Activated CD4-positive, alpha-beta T cell treated with anti-CD3 and anti-CD28 coated beads for 24 hours (primary cell): ENCODE results near the gene CETP.
A peak's percentile ranks its signal among the peaks of the same experiment; 100 is the strongest.
"Not testable (repeated sequence)": the region's sequence is repeated elsewhere in the genome, so short reads cannot be mapped to it uniquely, and the experiment has no call there.

ENCODE experiments used
- DNase-seq, 2 donors: peaks; one replicate each; pipeline ENCODE4 v3.0.0-alpha.2; 2020; ENCODE audit warnings: low read depth in 2 of 2

The CETP gene

DNA sequence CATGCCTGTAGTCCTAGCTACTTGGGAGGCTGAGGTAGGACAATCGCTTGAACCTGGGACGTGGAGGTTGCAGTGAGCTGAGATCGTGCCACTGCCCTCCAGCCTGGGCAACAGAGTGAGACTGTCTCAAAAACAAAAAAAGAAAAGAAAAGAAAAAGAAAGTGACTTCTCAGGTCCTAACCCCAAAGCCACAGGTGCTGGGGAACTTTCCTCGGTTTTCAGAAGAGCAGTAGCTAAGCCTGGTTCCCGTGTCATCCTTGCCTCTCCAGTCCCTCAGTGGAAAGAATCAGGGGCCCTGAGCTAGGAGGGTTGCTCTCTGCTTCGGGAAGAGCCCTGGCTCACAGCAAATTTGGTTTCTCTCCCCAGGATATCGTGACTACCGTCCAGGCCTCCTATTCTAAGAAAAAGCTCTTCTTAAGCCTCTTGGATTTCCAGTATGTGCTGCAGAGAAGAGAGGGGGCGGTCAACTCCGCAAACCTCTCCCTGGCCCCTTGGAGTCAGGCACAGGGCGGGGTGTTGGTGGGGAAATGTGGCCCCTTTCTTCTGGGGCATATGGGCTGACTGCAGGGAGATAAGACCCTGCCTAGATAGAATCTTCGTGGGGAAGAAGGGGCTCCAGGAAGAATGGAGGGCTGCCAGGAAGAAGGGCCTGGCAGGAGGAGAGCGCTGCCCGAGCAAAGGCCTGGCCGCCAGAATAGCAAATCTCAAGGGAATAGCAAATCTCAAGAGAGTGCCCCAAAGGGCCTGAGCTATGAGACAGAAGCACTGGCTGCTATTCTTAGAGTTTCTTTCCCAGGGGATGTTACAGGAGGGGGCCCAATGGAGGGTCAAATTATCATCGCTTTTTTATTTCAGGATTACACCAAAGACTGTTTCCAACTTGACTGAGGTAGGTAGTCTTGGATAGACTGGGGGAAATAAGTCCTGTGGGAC lies 19.3 kb downstream of the CETP start:
- no peak for DNase-seq

DNA sequence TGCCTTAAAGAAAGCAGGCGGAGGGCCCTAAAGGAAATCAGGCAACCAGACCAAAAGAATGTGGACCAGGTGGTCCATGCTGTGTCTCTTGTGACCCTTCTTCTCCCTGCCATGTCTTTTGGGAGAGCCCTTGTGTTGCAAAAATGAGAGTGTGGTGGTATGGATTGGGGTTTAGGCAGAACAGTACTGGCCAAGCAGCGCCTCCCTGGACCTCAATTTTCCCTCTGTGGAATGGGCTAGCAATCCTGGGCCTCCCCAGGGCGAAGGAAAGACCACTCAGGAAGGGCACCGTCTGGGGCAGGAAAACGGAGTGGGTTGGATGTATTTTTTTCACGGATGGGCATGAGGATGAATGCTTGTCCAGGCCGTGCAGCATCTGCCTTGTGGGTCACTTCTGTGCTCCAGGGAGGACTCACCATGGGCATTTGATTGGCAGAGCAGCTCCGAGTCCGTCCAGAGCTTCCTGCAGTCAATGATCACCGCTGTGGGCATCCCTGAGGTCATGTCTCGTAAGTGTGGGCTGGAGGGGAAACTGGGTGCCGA lies 20.1 kb downstream of the CETP start:
- DNase-seq: no peak

DNA sequence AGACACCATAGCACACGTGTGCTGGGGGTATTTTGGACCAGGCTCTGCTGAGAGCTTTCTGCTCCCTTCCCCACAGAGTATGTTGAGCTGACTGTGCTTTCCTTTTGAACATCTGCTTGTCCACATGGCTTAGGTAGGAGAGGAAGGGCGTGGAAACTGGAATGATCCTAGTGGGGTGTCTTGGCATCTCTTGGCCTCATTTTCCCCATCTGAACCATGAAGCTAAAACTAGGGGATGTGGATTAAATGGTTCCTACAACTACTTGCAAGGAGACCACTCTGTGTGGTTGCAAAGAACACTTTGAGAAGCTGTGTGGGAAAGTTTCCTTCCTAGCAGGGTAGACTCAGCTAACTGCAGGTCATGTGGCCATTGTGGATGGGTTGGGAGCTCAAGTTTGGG lies 20.9 kb downstream of the CETP start:
- DNase-seq: no peak

DNA sequence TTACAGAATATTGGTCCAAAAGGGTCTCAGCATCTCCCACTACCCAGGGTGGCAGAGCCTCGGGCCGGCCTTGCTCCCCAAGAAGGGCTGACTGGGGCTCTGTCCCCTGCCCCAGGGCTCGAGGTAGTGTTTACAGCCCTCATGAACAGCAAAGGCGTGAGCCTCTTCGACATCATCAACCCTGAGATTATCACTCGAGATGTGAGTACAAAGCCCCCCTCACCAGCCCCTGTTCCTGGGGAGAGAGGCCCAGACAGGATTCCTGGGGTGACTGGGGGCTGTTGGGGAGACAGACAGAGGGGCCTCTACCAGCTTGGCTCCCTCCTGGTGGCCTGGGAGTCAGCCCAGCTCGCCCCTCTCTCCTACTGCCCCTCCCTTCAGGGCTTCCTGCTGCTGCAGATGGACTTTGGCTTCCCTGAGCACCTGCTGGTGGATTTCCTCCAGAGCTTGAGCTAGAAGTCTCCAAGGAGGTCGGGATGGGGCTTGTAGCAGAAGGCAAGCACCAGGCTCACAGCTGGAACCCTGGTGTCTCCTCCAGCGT lies 21.5 kb downstream of the CETP start:
- DNase-seq: no peak

DNA sequence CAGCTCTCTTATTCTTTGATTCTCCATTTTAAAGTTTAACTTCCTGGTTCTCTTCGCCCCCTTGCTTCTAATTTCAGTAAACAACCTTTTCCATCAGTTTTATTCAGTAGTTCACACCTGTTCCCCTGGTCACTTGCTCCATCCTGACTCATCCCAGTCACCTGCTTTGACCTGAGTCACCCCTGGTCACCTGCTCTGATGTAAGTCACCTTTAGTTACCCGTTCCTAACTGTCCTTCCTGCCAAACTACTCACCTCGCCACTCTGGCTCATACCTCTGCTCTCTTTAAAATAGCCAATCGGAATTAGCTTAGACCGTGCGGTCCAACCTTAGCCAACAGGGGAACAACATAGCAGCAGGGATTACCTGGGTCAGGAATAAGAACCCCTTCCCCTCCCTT lies 22.9 kb downstream of the CETP start:
- DNase-seq: no peak

DNA sequence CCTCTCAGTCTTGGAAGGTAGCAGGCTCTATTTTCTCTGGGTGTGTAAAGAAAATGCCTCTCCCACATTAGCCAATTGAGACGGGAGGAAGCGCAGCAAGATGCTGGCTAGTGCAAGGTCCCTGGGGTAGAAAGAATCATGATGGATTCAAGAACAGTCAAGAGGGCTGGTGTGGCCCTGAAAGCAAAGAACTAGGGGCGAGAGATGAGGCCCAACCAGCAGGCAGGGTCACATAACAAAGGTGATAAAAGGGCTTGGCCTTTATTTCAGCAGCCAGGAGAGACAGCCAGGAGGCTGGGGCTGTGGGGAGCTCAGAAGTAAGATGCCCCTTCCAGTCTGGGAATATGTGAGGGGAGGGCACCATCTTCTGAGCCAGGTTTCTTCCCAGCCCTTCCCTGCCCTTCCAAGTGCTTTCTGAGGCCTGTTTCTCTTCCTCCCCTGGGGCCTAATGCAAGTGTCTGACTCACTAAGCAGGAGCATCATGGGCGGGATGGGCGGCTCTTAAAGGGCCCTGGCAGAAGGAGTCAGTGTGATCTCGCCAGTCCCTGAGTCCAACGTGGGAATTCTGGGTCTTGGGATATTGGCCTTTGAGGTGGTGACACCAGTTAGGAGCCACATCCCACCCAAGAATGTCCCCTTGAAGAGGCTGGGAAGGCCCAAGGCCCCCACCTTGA lies 23.7 kb downstream of the CETP start:
- DNase-seq: no peak

DNA sequence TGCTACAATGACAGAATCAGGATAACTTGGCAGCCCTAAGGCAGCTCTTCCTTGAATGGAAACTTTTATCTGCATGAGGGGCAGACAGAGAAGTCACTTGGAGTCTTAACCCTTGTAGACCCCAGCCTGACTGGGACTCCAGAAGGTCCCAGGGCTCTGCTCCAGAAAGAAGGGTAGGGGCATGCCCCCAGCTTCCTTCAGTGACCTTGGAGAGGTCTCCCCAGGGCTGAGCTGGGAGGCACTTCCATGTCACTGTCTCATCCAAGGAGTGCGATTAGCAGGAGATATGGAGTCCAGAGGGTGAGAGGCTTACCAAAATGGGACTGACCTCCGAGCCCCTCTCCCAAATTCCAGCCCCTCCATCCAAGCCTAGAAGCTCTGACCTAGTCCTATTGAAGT lies 24.2 kb downstream of the CETP start:
- DNase-seq: no peak

DNA sequence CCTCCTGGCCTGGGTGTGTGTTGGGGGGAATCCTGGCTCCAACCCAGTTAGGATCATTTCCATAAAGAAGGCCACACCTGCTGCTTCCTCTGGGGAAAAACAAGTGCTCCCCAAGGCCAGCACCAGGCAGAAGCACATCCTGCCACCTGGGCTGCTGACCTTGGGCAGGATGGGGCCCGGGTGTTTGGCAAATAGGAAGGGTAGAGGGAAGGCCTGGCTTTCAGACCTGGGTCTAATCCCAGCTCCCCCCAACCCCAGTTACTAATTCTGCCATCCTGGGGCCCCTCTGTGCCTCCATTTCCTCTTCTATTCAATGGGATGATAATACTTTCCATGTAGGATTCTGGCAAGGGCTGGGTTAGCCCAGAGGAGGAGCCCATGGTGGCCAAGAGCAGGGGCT lies 24.6 kb downstream of the CETP start:
- DNase-seq: no peak

DNA sequence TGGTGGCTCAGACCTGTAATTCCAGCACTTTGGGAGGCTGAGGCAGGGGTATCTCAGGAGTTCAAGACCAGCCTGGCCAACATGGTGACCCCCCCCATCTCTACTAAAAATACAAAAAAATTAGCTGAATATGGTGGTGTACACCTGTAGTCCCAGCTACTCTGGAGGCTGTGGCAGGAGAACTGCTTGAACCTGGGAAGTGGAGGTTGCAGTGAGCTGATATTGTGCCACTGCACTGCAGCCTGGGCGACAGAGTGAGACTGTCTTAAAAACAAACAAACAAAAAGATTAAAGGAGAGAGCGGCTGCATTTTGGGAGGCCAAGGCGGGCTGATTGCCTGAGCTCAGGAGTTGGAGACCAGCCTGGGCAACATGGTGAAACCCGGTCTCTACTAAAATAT lies 25.2 kb downstream of the CETP start:
- DNase-seq: not testable (repeated sequence)

DNA sequence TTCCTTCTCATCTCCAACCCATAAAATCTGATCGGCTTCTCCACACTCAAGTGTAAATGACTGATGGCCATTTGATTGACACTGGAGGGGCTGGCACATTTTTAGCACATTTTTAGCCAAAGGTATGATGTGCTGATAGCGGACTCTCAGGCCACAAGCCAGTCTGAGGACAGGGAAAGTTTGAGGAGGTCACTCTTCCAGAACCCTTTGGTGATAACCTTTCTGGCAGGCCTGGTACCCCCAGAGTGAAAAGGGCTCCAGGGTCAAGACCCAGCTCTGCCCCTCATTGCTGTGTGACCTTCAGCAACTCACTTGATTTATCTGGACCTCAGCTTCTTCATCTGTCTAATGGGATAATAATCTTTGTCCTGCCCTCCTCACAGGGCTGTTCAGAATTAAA lies 25.9 kb downstream of the CETP start:
- no peak for DNase-seq

DNA sequence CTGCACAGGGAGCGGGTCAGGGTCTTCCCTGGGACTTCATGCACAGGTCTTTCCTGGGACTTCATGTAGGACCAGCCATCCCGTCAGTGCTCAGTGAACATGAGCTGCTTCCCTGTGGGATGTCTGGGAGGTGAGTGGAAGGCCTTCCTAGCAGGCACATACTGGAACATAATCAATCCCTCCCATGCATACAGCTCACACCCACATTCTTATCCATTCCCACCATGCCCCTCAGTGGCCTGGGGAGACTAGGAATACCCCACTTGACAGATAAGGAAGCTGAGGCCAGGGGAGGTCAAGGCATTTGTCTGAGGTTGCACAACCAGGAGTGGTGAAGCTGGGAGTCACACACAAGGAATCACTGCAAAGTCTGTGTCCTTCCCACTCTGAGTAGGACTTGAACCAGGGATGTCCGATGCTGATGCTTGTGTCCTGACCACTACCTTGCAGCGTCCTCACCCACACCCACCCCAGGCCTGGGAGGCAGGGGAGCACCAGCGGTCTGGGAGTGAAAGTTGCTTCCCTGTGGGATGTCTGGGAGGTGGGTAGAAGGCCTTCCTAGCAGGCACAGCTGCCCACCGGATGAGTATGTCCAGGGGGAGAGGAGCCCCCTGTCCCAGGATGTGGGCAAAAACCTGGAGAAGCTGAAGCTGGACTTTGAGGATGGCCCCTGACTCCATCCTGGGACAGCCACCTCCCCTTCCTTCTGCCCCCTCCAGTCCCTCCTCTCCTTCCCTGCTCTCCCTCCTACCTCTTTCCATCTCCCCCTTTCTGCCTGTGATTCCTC lies 26.6 kb downstream of the CETP start:
- no peak for DNase-seq

DNA sequence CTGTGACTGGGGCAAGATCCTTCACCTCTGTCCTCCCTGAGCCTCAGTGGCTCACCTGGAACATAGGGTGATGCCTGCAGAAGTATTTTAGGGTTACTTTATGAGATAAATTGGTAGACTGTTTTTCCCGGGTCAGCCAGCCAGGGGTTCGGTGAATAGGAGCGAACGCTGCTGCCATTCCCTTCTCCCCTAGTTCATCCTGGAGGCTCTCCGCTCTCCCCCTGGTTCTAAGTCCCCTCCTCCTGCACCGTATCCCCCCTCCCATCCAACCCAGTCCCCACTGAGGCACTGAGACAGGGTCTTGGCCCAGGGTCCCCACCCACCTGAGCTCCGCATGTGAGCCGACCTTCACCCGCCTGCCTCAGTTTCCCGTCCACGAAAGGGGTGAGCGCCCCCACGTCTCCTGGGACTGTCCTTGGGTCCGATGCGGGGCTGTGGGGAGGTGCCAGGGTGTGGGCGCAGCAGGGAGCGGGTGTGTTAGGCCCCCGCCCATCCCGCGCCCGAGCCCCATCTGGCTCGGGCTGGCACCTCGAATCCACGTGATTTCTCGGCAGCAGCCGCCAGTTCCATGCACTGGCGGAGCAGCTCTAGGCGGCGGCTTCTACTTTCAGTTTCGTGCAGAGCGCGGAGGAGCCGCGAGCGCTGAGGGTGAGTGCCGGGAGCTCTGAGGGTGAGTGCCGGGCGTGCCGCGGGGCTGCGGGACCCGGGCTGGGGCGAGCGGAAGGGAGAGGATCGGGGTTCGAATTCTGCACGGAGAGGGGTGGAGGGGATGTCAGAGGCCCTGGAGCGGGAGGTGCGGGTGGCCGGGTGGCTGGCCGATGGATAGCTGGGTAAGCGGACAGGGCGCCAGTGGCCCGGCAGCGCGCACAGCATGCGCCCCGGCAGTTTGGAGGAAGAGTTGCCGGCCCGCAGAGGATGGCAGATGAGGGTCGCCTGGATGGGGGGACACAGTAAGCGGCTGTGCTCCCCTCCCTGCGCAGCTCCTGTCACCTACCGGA lies 27.5 kb downstream of the CETP start, which contains the start of gene NLRC5:
TSS of gene NLRC5 (plus strand) at position 610 of the 998 bp plus-strand sequence. CDS start 31,156 bp downstream, outside the sequence.
- DNase-seq: peak; percentile 84 to 90

DNA sequence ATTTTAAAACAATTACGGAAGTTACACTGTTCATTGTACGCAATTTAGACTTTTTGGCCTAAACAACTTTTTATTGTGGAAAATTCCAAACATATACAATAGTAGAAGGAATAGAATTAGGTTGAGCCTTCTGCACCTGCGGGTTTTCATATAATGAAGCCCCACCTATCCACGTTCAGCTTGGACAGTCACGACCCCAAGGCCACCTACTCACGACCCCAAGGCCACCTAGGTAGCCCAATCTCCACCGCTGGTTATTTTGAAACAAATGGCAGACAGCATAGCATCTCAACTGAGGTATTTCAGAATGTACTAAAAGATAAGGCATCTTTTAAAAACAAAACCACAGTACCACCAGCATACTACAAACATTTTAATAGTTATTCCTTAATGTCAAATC lies 28.2 kb downstream of the CETP start:
- DNase-seq: no peak

DNA sequence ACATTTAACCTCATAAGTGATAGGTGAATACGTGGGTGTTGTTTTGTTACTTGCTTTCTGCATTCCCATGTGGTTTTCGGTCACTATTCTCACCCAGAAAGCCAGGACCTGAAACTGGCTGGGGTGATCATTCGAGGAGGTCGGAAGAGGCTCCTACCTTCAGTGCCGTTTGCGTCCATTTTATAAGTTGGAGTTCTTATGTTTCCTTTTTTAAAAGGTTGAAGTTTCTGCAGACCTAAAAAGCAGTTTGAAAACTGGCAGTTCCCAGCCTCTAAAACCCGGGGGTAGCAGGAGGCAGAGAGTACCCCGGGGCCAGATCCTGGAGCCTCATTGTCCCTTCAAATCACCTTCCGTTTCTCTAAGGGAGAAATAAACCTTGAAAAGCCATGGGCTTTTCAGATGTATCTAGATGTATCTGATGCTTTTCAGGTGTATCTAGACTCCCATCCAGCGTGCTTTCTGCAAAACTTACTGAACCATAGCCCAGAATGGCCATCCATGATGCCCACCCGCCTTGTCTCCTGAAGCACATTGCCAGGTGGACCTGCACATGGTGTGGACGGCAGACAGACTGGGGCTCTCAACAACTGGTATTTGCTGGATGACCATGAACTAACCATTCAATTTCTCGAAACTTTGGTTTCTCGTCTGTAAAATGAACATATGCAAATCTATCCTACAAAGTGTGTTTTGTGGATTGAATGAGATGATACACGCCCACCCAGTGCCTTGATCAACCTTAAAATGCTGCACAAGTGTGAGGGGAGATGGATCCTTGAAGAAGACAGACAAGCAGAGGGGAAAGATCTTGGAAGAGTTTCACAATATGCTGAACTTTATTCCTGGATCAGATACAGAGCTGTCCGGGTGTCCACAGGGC lies 28.9 kb downstream of the CETP start:
- no peak for DNase-seq

DNA sequence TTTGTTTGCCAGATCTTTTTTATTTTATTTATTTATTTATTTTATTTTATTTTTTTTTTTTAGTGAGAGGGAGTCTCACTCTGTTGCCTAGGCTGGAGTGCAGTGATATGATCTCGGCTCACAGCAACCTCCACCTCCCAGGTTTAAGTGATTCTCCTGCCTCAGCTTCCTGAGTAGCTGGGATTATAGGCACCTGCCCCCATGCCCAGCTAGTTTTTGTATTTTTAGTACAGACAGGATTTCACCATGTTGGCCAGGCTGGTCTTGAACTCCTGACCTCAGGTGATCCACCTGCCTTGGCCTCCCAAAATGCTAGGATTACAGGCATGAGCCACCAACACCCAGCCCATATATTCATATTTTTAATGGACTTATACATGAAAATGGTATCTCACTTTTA lies 30.7 kb downstream of the CETP start:
- DNase-seq: not testable (repeated sequence)

DNA sequence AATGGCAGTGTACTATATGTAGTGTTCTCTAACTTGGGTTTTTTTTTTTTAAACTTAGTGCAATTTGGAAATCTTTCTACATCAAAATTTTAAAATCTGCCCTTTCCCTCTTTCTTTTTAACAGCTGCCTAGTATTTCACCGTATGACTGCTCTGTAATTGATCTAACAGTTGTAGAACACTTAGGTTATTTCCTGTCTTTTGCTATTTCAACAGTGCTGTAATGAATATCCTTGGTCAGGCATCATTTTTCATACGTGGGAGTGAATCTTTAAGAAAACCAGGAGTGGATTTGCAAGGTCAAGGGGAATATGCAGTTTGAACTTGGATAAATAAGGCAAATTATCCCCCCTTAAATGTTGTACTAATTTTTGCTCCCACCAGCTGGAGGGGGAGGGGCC lies 31.5 kb downstream of the CETP start:
- no peak for DNase-seq

DNA sequence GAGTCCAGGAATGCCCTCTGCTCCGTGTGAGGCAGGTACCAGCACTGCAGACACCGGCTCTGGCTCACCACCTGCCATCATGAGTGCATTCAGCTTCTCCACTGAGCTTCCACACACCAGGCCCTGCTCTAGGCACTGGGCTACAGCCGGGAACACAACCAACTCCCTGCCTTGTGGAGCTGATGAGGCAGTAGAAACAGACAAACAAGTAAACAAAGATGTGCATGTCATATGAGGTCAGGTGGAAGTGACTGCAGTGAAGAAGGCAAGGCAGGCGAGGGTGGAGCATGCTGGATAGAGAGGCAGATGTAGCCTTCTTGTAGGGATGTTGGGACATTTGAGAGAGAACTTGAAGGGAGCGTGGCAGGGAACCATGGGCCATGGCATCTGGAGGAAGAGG lies 32.6 kb downstream of the CETP start:
- no peak for DNase-seq

DNA sequence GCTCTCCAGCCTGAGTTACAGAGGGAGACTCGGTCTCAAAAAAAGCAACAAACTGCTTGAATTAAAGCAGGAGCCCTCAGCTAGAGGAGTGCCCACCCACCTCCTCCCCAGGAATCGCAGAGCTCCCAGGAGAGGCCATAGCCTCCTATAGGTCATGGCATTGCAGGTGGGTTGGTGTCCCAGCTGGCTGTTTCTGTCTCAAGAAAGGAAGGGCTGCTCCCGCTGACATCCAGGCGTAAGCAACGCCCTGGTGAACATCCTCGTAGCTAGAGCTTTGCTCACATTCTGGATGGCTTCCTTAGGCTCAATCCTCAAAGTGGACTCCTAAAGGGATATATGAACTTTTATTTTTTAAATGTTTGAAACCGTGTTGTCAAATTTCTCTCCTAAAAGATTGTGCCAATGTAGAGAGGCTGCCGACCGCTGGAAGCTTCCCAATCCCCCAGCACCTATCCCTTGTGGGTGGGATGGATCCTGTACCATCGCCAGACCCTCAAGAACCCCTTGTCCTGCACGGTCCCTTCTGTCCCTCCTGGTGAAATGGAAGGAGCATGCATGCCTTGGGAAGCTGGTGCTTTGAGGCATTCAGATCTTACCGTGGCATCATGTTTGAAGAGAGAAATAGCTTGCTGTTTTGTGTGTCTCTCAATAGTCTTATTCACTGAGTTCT lies 33.5 kb downstream of the CETP start:
- no peak for DNase-seq

DNA sequence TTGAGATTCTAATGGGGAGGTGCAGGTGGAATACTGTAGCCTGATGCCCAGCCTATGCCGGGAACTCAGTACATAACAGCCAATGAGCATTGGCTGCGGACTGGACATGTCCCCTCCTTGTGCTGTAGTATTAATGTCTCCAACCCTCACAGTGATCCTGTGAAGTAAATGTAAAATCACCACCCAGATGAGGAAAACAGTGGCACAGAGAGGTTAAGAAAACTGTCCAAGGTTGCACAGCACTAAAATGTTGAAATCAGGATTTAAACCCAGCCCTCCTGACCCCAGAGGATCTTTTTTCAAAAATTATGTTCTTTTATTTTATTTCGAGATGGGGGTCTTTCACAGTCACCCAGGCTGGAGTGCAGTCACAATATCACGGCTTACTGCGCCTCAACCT lies 35.5 kb downstream of the CETP start:
- no peak for DNase-seq
